A549 treated with Mapracorat at 1 μM for 4 hours (cell line): Measurements from ENCODE around the gene PACSIN2. TPM values are rescaled to one million over a fixed set of nuclear protein-coding genes. Genes with fewer than 3 reads are reported as not detected.

Experiments
- total RNA-seq: library from RNA; stranded (reverse); fragments of 200-300 nt; extraction: Qiagen RNA extraction; gene quantifications from 5 replicates; pipeline ENCODE4 v1.2.3, GENCODE V29; 2022

The PACSIN2 gene, protein sequence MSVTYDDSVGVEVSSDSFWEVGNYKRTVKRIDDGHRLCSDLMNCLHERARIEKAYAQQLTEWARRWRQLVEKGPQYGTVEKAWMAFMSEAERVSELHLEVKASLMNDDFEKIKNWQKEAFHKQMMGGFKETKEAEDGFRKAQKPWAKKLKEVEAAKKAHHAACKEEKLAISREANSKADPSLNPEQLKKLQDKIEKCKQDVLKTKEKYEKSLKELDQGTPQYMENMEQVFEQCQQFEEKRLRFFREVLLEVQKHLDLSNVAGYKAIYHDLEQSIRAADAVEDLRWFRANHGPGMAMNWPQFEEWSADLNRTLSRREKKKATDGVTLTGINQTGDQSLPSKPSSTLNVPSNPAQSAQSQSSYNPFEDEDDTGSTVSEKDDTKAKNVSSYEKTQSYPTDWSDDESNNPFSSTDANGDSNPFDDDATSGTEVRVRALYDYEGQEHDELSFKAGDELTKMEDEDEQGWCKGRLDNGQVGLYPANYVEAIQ
- 133 to 165 TPM (median 163 TPM) in 5 replicates for total RNA-seq

GRCh38 chr22:43014869-43015676 lies at the start of gene PACSIN2:
Gene PACSIN2 (minus strand): TSS chr22:43015149. CDS start chr22:42912080, 103,069 bp downstream.

GRCh38 chr22:42856865-42857704 lies 157.9 kb downstream of the PACSIN2 start, which contains the start of gene ARFGAP3:
Gene ARFGAP3 (minus strand): TSS chr22:42857273. CDS start chr22:42857182, 91 bp downstream.

Other genes starting within 250 kb of the PACSIN2 start
- 18.7 to 23.2 TPM (median 22.4 TPM) in 5 replicates for gene ARFGAP3, start 157.9 kb downstream of the PACSIN2 start, total RNA-seq
- 2.1 to 3.4 TPM (median 2.6 TPM) in 5 replicates for gene TTLL1, start 74.2 kb upstream of the PACSIN2 start, total RNA-seq
- gene BIK, start 95.6 kb upstream of the PACSIN2 start, total RNA-seq, result 1.1 to 2.1 TPM (median 1.8 TPM) in 5 replicates
- 15.3 to 29.3 TPM (median 24.4 TPM) in 5 replicates for gene MCAT, start 128.2 kb upstream of the PACSIN2 start, total RNA-seq
- gene TSPO, start 136.4 kb upstream of the PACSIN2 start, total RNA-seq, result 138 to 235 TPM (median 225 TPM) in 5 replicates
- 16.4 to 24.6 TPM (median 24.0 TPM) in 5 replicates for gene TTLL12, start 172.0 kb upstream of the PACSIN2 start, total RNA-seq